Brain microvascular endothelial cell (primary cell): ENCODE measurements around the gene SUN2.

Experiments
- DNase-seq: peaks from one replicate; pipeline ENCODE4 v3.0.0-alpha.2; 2020
- H3K27ac ChIP-seq: fragments of 250-450 bp; sonication (Bioruptor Pico); 2 replicates; pipeline ENCODE4 v1.5.1; 2020; ENCODE audit warnings: mild to moderate bottlenecking, moderate library complexity
- H3K27me3 ChIP-seq: fragments of 250-450 bp; sonication (Bioruptor Pico); replicated peaks from 2 replicates; pipeline ENCODE4 v1.5.1; 2020; ENCODE audit warnings: mild to moderate bottlenecking
- H3K36me3 ChIP-seq: fragments of 250-450 bp; sonication (Bioruptor Pico); replicated peaks from 2 replicates; pipeline ENCODE4 v1.5.1; 2020; ENCODE audit warnings: mild to moderate bottlenecking
- H3K4me3 ChIP-seq: 2 replicates; pipeline ENCODE4 v1.5.1; 2011; ENCODE audit warnings: low read depth, mild to moderate bottlenecking, control low read depth, low read length, moderate library complexity
- CTCF ChIP-seq: IDR thresholded peaks from 2 replicates; pipeline ENCODE4 v1.5.1; 2011; ENCODE audit warnings: low read depth, mild to moderate bottlenecking, moderate library complexity, low read length, control low read depth, inconsistent platforms; ENCODE audit errors: missing control alignments
- in situ Hi-C: cut with HindIII; loops from 2 replicates; pipeline ENCODE4 v1.10.0; 2017; ENCODE audit warnings: low sequenced_read_pairs, low pct_ligation_motif_present

The SUN2 gene

GRCh38 chr22:38735126-38735464 is 20.7 kb downstream of the SUN2 start:
- no peak for DNase-seq
- no peak for TF ChIP-seq CTCF
- in situ Hi-C loops, result no loop called here
- no peaks in the 10 kb centered on the region for H3K27me3 ChIP-seq
- H3K36me3 ChIP-seq, result peaks cover 69% of the 10 kb centered on the region
- no peak overlapping the region for H3K27ac ChIP-seq
- no peak overlapping the region for H3K4me3 ChIP-seq

- in situ Hi-C loops, result no loop called here
Measured at GRCh38 chr22:38734421-38735100, 21.2 kb downstream of the SUN2 start.

GRCh38 chr22:38733724-38734381 is 21.9 kb downstream of the SUN2 start:
- DNase-seq, result no peak
- no peaks in the 10 kb centered on the region for H3K27me3 ChIP-seq
- in situ Hi-C loops, result no loop called here
- peaks cover 71% of the 10 kb centered on the region for H3K36me3 ChIP-seq
- H3K4me3 ChIP-seq, result no peak overlapping the region
- TF ChIP-seq CTCF, result no peak
- H3K27ac ChIP-seq, result no peak overlapping the region

More at GRCh38 chr22:38734421-38735100, 21.2 kb downstream of the SUN2 start:
- no peak for TF ChIP-seq CTCF
- no peaks in the 10 kb centered on the region for H3K27me3 ChIP-seq
- peaks cover 70% of the 10 kb centered on the region for H3K36me3 ChIP-seq
- H3K4me3 ChIP-seq, result no peak overlapping the region
- H3K27ac ChIP-seq, result no peak overlapping the region
- DNase-seq, result no peak

- in situ Hi-C loops, result no loop called here
- no peak overlapping the region for H3K4me3 ChIP-seq
- peaks cover 68% of the 10 kb centered on the region for H3K36me3 ChIP-seq
- DNase-seq, result no peak
- no peaks in the 10 kb centered on the region for H3K27me3 ChIP-seq
- no peak overlapping the region for H3K27ac ChIP-seq
- peak; percentile 81 for TF ChIP-seq CTCF
Measured at GRCh38 chr22:38733329-38733723, 22.5 kb downstream of the SUN2 start.

GRCh38 chr22:38732251-38732815 is 23.5 kb downstream of the SUN2 start:
- H3K36me3 ChIP-seq, result peaks cover 70% of the 10 kb centered on the region
- H3K4me3 ChIP-seq, result no peak overlapping the region
- H3K27ac ChIP-seq, result no peak overlapping the region
- no peaks in the 10 kb centered on the region for H3K27me3 ChIP-seq
- TF ChIP-seq CTCF, result no peak
- in situ Hi-C loops, result no loop called here
- DNase-seq, result no peak
